ENCODE data around the gene GPC3. TPM values are rescaled to one million over a fixed set of nuclear protein-coding genes. Genes with fewer than 3 reads are reported as not detected.

GPC3 gene
- total RNA-seq, 1 experiment from 2014 or later = 0.24 TPM

DNA sequence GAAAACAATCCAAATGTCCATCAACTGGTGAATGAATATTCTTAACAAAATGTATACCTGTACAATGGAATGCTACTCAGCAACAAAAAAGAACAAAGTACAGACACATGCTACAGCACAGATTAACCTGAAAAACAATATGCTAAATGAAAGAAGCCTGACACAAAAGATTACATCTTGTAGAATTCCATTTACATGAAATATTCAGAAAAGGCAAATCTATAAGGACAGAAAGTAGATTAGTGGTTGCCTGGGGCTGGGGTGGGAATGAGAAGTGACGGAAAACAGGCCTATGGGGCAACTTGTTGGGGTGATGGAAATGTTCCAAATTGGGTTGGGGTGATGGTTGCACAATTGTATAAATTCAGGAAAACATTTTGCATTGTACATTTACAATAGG, 351.0 kb downstream of the GPC3 start:
- no peaks in the 10 kb centered on the region for H3K9me3 ChIP-seq (ENCODE audit: low read depth, low read length, poor library complexity, severe bottlenecking)
- H3K4me3 ChIP-seq (ENCODE audit: low read depth, low read length, poor library complexity, severe bottlenecking) = no peak overlapping the region
- H3K4me1 ChIP-seq (ENCODE audit: insufficient read depth, low read length, poor library complexity, severe bottlenecking) = no peaks in the 10 kb centered on the region
- H3K27me3 ChIP-seq (replicated peaks; ENCODE audit: insufficient read depth, low read depth, low read length, poor library complexity) = no peaks in the 10 kb centered on the region
- H3K27ac ChIP-seq (ENCODE audit: low read depth, low read length, poor library complexity, severe bottlenecking) = no peak overlapping the region
- no peak for TF ChIP-seq EZH2 (IDR thresholded peaks at IDR 0.05; ENCODE audit: borderline replicate concordance, low read depth, low read length, poor library complexity, severe bottlenecking)
- TF ChIP-seq CTCF (conservative IDR thresholded peaks at IDR 0.05; ENCODE audit: low read depth, low read length) = no peak
- no peaks in the 10 kb centered on the region for H3K36me3 ChIP-seq (ENCODE audit: insufficient read depth, low read length, poor library complexity, severe bottlenecking)
- no peak for DNase-seq (ENCODE audit: low spot score)
- ChIA-PET CTCF (no interaction called here), POLR2A (ENCODE audit: low non-redundant PET) (no interaction called here)
- no TSS peak for BruUV-seq (replicated peaks)
- intact Hi-C loops (cut with micrococcal nuclease; ENCODE audit: unreplicated experiment) = no loop called here

DNA sequence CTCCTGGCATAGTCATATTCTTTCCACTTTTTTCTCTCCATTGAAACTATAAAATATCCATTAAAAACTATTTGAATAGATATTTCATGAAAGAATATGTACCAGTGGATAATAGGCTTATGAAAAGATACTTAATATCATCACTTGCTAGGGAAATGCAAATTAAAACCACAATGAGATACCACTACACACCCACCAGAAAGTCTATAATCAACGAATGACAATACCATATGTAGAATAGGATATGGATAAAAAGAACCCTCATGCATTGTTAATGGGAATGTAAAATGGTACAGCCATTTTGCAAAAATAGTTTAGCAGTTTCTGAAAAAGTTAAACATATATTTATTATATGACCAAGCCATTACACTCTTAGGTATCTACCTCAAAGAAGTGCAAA, 351.4 kb downstream of the GPC3 start:
- Histone ChIP-seq H3K4me3 (ENCODE audit: low read depth, low read length, poor library complexity, severe bottlenecking) (no peak overlapping the region), H3K27ac (ENCODE audit: low read depth, low read length, poor library complexity, severe bottlenecking) (no peak overlapping the region), H3K27me3 (replicated peaks; ENCODE audit: insufficient read depth, low read depth, low read length, poor library complexity) (no peaks in the 10 kb centered on the region), H3K9me3 (ENCODE audit: low read depth, low read length, poor library complexity, severe bottlenecking) (no peaks in the 10 kb centered on the region), H3K4me1 (ENCODE audit: insufficient read depth, low read length, poor library complexity, severe bottlenecking) (no peaks in the 10 kb centered on the region), H3K36me3 (ENCODE audit: insufficient read depth, low read length, poor library complexity, severe bottlenecking) (no peaks in the 10 kb centered on the region)
- CTCF ChIA-PET = no interaction called here
- TF ChIP-seq EZH2 (IDR thresholded peaks at IDR 0.05; ENCODE audit: borderline replicate concordance, low read depth, low read length, poor library complexity, severe bottlenecking) = no peak
- TF ChIP-seq CTCF (conservative IDR thresholded peaks at IDR 0.05; ENCODE audit: low read depth, low read length) = no peak
- DNase-seq (ENCODE audit: low spot score) = no peak
- intact Hi-C loops (cut with micrococcal nuclease; ENCODE audit: unreplicated experiment) = no loop called here
- POLR2A ChIA-PET (ENCODE audit: low non-redundant PET) = no interaction called here
- no TSS peak for BruUV-seq (replicated peaks)

DNA sequence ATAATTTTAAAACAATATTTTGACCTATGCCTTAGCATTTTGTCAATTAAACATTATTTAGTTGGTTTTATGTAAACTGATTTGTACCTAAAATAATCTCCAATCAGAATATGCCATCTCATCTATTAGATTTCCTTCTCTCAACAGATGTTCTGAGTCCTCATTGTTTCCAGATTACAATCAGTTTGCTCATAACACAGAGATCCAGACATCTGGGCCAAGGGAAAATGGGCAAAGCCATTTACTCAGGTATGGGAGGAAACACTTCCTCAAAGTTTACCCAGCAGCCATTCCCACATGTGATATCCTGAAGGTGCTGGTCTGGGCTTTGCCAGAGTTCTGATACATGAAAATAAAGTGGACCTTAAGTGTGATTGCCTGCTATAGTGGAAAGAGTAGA, 352.2 kb downstream of the GPC3 start:
- Histone ChIP-seq H3K27ac (ENCODE audit: low read depth, low read length, poor library complexity, severe bottlenecking) (no peak overlapping the region), H3K36me3 (ENCODE audit: insufficient read depth, low read length, poor library complexity, severe bottlenecking) (no peaks in the 10 kb centered on the region), H3K27me3 (replicated peaks; ENCODE audit: insufficient read depth, low read depth, low read length, poor library complexity) (no peaks in the 10 kb centered on the region), H3K4me3 (ENCODE audit: low read depth, low read length, poor library complexity, severe bottlenecking) (no peak overlapping the region), H3K9me3 (ENCODE audit: low read depth, low read length, poor library complexity, severe bottlenecking) (no peaks in the 10 kb centered on the region), H3K4me1 (ENCODE audit: insufficient read depth, low read length, poor library complexity, severe bottlenecking) (no peaks in the 10 kb centered on the region)
- POLR2A ChIA-PET (ENCODE audit: low non-redundant PET) = no interaction called here
- no TSS peak for BruUV-seq (replicated peaks)
- intact Hi-C loops (cut with micrococcal nuclease; ENCODE audit: unreplicated experiment) = no loop called here
- no peak for DNase-seq (ENCODE audit: low spot score)
- CTCF ChIA-PET = no interaction called here
- no peak for TF ChIP-seq CTCF (conservative IDR thresholded peaks at IDR 0.05; ENCODE audit: low read depth, low read length)
- no peak for TF ChIP-seq EZH2 (IDR thresholded peaks at IDR 0.05; ENCODE audit: borderline replicate concordance, low read depth, low read length, poor library complexity, severe bottlenecking)
